Loucy (cell line): ENCODE data around the gene DLD.

Experiments used
- EZH2phosphoT487 ChIP-seq: fragments of 200-600 bp; IDR thresholded peaks from 2 replicates; pipeline ENCODE4 v1.6.1; 2018; ENCODE audit warnings: antibody characterized with exemption, mild to moderate bottlenecking, moderate library complexity, borderline replicate concordance
- TF ChIP-seq, protein P1 (sequence below): fragments of 200-600 bp; sonication (generic); conservative IDR thresholded peaks from 2 replicates; pipeline ENCODE4 v1.5.1; 2014; ENCODE audit warnings: mild to moderate bottlenecking, antibody characterized with exemption, low read length

DNA sequence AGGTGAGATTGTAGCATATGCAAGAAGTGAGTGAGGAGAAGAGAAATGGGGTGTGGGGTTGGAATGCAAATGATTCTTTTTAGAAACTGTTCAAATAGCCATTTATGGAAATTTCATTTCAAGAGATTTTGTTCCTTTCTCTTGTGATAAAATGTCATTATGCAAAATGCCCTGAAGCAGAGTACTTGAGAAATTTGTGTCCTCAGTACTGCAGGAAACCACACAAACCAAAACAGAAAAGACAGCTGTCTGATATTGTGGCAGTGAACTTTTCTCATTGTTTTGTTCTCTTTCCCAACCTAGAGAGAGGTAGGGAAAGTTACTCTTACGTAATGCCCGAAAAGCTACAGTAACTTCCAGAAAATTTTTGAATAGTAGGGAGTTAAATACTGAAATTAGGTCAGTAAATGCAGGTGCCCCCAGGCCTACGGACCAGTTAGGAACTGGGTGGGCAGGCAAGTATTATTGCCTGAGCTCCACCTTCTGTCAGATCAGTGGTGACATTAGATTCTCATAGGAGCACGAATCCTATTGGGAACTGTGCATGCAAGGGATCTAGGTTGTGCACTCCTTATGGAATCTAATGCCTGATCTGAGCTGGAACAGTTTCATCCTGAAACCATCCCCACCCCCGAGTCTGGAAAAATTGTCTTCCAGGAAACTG, 34.0 kb downstream of the DLD start:
- TF ChIP-seq, protein P1, sequence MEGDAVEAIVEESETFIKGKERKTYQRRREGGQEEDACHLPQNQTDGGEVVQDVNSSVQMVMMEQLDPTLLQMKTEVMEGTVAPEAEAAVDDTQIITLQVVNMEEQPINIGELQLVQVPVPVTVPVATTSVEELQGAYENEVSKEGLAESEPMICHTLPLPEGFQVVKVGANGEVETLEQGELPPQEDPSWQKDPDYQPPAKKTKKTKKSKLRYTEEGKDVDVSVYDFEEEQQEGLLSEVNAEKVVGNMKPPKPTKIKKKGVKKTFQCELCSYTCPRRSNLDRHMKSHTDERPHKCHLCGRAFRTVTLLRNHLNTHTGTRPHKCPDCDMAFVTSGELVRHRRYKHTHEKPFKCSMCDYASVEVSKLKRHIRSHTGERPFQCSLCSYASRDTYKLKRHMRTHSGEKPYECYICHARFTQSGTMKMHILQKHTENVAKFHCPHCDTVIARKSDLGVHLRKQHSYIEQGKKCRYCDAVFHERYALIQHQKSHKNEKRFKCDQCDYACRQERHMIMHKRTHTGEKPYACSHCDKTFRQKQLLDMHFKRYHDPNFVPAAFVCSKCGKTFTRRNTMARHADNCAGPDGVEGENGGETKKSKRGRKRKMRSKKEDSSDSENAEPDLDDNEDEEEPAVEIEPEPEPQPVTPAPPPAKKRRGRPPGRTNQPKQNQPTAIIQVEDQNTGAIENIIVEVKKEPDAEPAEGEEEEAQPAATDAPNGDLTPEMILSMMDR = no peak
- TF ChIP-seq EZH2phosphoT487 = no peak
